H1 (cell line): ENCODE results near the gene LRRK1. TPM values are rescaled to one million over a fixed set of nuclear protein-coding genes. Genes with fewer than 3 reads are reported as not detected.

ENCODE experiments used
- CTCF ChIA-PET: fragments of 300-600 bp; sonication (Branson Sonifier 250); formaldehyde crosslinking; loops from one replicate; lab custom pipeline; 2021; ENCODE audit not compliant: partially characterized antibody; lab: Charles Lee
- POLR2A ChIA-PET: fragments of 300-600 bp; sonication (Branson Sonifier 250); formaldehyde crosslinking; loops from one replicate; lab custom pipeline; 2021; ENCODE audit warnings: inconsistent platforms; ENCODE audit not compliant: partially characterized antibody; lab: Charles Lee
- DNase-seq, 2 experiments: peaks; one replicate each; pipeline versions ENCODE4 v3.0.0 to v3.0.0-alpha.2; 2010 to 2022; ENCODE audit warnings: low spot score in 2 of 2, low read depth in 1 of 2, mixed read lengths in 1 of 2
- FAIRE-seq: peaks from 2 replicates; lab custom pipeline; 2011; peaks lifted over from hg19 to GRCh38; lab: Jason Lieb, UNC
- H2AFZ ChIP-seq: 2 replicates; pipeline ENCODE4 v1.8.1; 2012; ENCODE audit warnings: low read length, inconsistent platforms
- H2AK5ac ChIP-seq: 2 replicates; pipeline ENCODE4 v1.6.1; 2013; ENCODE audit warnings: low read depth, low read length
- H2BK120ac ChIP-seq: replicated peaks from 2 replicates; pipeline ENCODE3; 2013; ENCODE audit warnings: low read depth, low read length, inconsistent platforms
- H2BK12ac ChIP-seq: 2 replicates; pipeline ENCODE4 v1.6.1; 2013; ENCODE audit warnings: low read depth, low read length
- H2BK15ac ChIP-seq: 2 replicates; pipeline ENCODE4 v1.6.1; 2013; ENCODE audit warnings: low read length
- H2BK20ac ChIP-seq: 2 replicates; pipeline ENCODE4 v1.6.1; 2013; ENCODE audit warnings: low read length
- H2BK5ac ChIP-seq: 2 replicates; pipeline ENCODE4 v1.6.1; 2013; ENCODE audit warnings: low read depth, low read length
- H3K14ac ChIP-seq: 2 replicates; pipeline ENCODE4 v1.6.1; 2013; ENCODE audit warnings: inconsistent platforms; ENCODE audit not compliant: insufficient read length
- H3K18ac ChIP-seq: 2 replicates; pipeline ENCODE4 v1.6.1; 2013; ENCODE audit warnings: low read length; ENCODE audit errors: extremely low read depth
- H3K23ac ChIP-seq: 2 replicates; pipeline ENCODE4 v1.6.1; 2013; ENCODE audit warnings: inconsistent platforms; ENCODE audit not compliant: insufficient read length
- H3K23me2 ChIP-seq: 2 replicates; pipeline ENCODE4 v1.6.1; 2013; ENCODE audit warnings: low read depth, low read length
- H3K27ac ChIP-seq: 2 replicates; pipeline ENCODE4 v1.6.1; 2011; ENCODE audit warnings: low read depth, low read length, inconsistent platforms
- H3K27me3 ChIP-seq, 4 experiments: replicated peaks in 1 of 4; 1 replicate in 1 of 4; 2 replicates in 3 of 4; pipeline versions ENCODE4 v1.6.1 to v1.8.1; 2011 to 2013; ENCODE audit warnings: low read length in 3 of 4, mild to moderate bottlenecking in 3 of 4, inconsistent platforms in 2 of 4, mixed read lengths in 2 of 4, moderate library complexity in 1 of 4; ENCODE audit not compliant: control insufficient read depth in 3 of 4, insufficient read depth in 3 of 4; ENCODE audit errors: extremely low read depth in 1 of 4
- H3K36me3 ChIP-seq, 4 experiments: 2 replicates each; pipeline versions ENCODE4 v1.6.1 to v1.8.1; 2011 to 2013; ENCODE audit warnings: mild to moderate bottlenecking in 4 of 4, low read length in 3 of 4, moderate library complexity in 2 of 4, control low read depth in 1 of 4, inconsistent platforms in 1 of 4; ENCODE audit not compliant: insufficient read depth in 4 of 4, control insufficient read depth in 2 of 4
- H3K4ac ChIP-seq: replicated peaks from 2 replicates; pipeline ENCODE3; 2013; ENCODE audit warnings: low read length, low read depth, mixed read lengths, inconsistent platforms; ENCODE audit not compliant: insufficient read length
- H3K4me1 ChIP-seq, 4 experiments: replicated peaks in 1 of 4; 1 replicate in 1 of 4; 2 replicates in 3 of 4; pipeline versions ENCODE4 v1.6.1 to v1.8.1; 2011 to 2013; ENCODE audit warnings: low read length in 3 of 4, inconsistent platforms in 2 of 4, mixed read lengths in 1 of 4; ENCODE audit not compliant: insufficient read depth in 4 of 4, control insufficient read depth in 3 of 4
- H3K4me2 ChIP-seq, 2 experiments: 2 replicates each; pipeline versions ENCODE4 v1.6.1 to v1.8.1; 2011 to 2013; ENCODE audit warnings: low read depth in 2 of 2, low read length in 2 of 2, control low read depth in 1 of 2, inconsistent platforms in 1 of 2, mild to moderate bottlenecking in 1 of 2; ENCODE audit not compliant: insufficient read depth in 1 of 2
- H3K4me3 ChIP-seq, 4 experiments: fragments of 200-600, 300-600 bp in 1 of 4; sonication (generic), shearing (Covaris generic), sonication (Bioruptor Twin) in 1 of 4; 2 replicates each; pipeline versions ENCODE4 v1.5.1 to v1.8.1; 2011 to 2016; ENCODE audit warnings: low read length in 4 of 4, low read depth in 3 of 4, control low read depth in 2 of 4, inconsistent platforms in 2 of 4, mild to moderate bottlenecking in 2 of 4, mixed read lengths in 1 of 4, moderate library complexity in 1 of 4; ENCODE audit not compliant: insufficient read depth in 2 of 4; ENCODE audit errors: extremely low read depth in 1 of 4
- H3K56ac ChIP-seq: replicated peaks from 2 replicates; pipeline ENCODE3; 2013; ENCODE audit warnings: low read depth, mild to moderate bottlenecking, mixed read lengths, low read length, inconsistent platforms; ENCODE audit not compliant: insufficient read length
- H3K79me1 ChIP-seq: 2 replicates; pipeline ENCODE4 v1.6.1; 2013; ENCODE audit warnings: low read depth, low read length, control low read depth
- H3K79me2 ChIP-seq, 2 experiments: 2 replicates each; pipeline versions ENCODE4 v1.6.1 to v1.8.1; 2012 to 2013; ENCODE audit warnings: low read length in 2 of 2, mild to moderate bottlenecking in 2 of 2, inconsistent platforms in 1 of 2; ENCODE audit not compliant: insufficient read depth in 2 of 2, control insufficient read depth in 1 of 2
- H3K9ac ChIP-seq, 4 experiments: replicated peaks in 1 of 4; 1 replicate in 1 of 4; 2 replicates in 3 of 4; pipeline versions ENCODE4 v1.6.1 to v1.8.1; 2011 to 2013; ENCODE audit warnings: low read depth in 3 of 4, low read length in 3 of 4, control low read depth in 2 of 4, mild to moderate bottlenecking in 2 of 4, moderate library complexity in 2 of 4, inconsistent platforms in 1 of 4; ENCODE audit errors: extremely low read depth in 1 of 4
- H3K9me3 ChIP-seq, 2 experiments: 2 replicates each; pipeline versions ENCODE4 v1.6.1 to v1.8.1; 2012 to 2013; ENCODE audit warnings: mild to moderate bottlenecking in 2 of 2, moderate library complexity in 2 of 2, control low read depth in 1 of 2, inconsistent platforms in 1 of 2, low read depth in 1 of 2, low read length in 1 of 2, mixed read lengths in 1 of 2; ENCODE audit not compliant: insufficient read depth in 2 of 2
- H4K20me1 ChIP-seq, 2 experiments: replicated peaks in 1 of 2; 2 replicates each; pipeline versions ENCODE3 to v1.8.1; 2011 to 2013; ENCODE audit warnings: inconsistent platforms in 2 of 2, low read length in 2 of 2, mild to moderate bottlenecking in 1 of 2; ENCODE audit not compliant: insufficient read depth in 2 of 2, control insufficient read depth in 1 of 2
- H4K5ac ChIP-seq: 2 replicates; pipeline ENCODE4 v1.6.1; 2013; ENCODE audit warnings: low read length, low read depth, mixed read lengths, inconsistent platforms; ENCODE audit not compliant: insufficient read length
- H4K8ac ChIP-seq: 2 replicates; pipeline ENCODE4 v1.8.0; 2013; ENCODE audit warnings: mild to moderate bottlenecking, moderate library complexity, low read length, inconsistent platforms; ENCODE audit not compliant: insufficient read depth; ENCODE audit errors: extremely low read depth
- H4K91ac ChIP-seq: replicated peaks from 2 replicates; pipeline ENCODE3; 2013; ENCODE audit warnings: low read length, mixed read lengths, inconsistent platforms; ENCODE audit not compliant: insufficient read length
- BRCA1 ChIP-seq: IDR thresholded peaks from 2 replicates; pipeline ENCODE4 v1.6.1; 2012; ENCODE audit warnings: low read depth, low read length, improper control_type of control experiment
- JUN ChIP-seq: IDR thresholded peaks from 2 replicates; pipeline ENCODE4 v1.6.1; 2011; ENCODE audit warnings: low read depth, mild to moderate bottlenecking, improper control_type of control experiment, low read length
- POLR2AphosphoS5 ChIP-seq: IDR thresholded peaks from 2 replicates; pipeline ENCODE4 v1.6.1; 2011; ENCODE audit warnings: low read depth, low read length
- SP1 ChIP-seq: IDR thresholded peaks from 2 replicates; pipeline ENCODE4 v1.6.1; 2011; ENCODE audit warnings: low read depth, low read length
- SUZ12 ChIP-seq: fragments of 200-600 bp; sonication (generic); IDR thresholded peaks from 2 replicates; pipeline ENCODE4 v1.6.1; 2012; ENCODE audit warnings: mild to moderate bottlenecking, inconsistent platforms, low read length, moderate library complexity, mixed read lengths
- WGBS, 2 experiments: shearing (Covaris generic) in 1 of 2; methylation state at CpG; one replicate each; pipeline versions ENCODE4 v1.1.6 to v1.1.7; 2013 to 2015; ENCODE audit warnings: low lambda C conversion rate in 2 of 2, mixed read lengths in 2 of 2, inconsistent platforms in 1 of 2, low coverage in 1 of 2, missing lambda C conversion rate in 1 of 2; ENCODE audit not compliant: insufficient replicate concordance in 2 of 2, insufficient coverage in 1 of 2, insufficient read length in 1 of 2; ENCODE audit errors: extremely low coverage in 1 of 2, missing lambda C conversion rate in 1 of 2; 5-methylcytosine and 5-hydroxymethylcytosine counted together
- polyA plus RNA-seq, 7 experiments: library from polyadenylated mRNA; depleted of rRNA in 3 of 7; stranded (reverse) in 5 of 7; unstranded in 2 of 7; fragments of >200 nt in 5 of 7; fragments of 200-250 nt in 2 of 7; gene quantifications; 1 replicate in 5 of 7; 2 replicates in 1 of 7; 4 replicates in 1 of 7; pipeline versions ENCODE4 v1.2.1 to v1.2.3, GENCODE V29; 2011 to 2013; ENCODE audit warnings: missing spikeins in 2 of 7, mixed read lengths in 2 of 7
- total RNA-seq: library from RNA; stranded (reverse); fragmentation: NEBNext Ultra II Directional; extraction: Animal tissue kit (Norgen Biotek cat#: 25700); gene quantifications from 2 replicates; pipeline ENCODE4 v1.2.1, GENCODE V29; 2021

LRRK1 gene
- total and polyA plus RNA-seq, 2 of the 8 experiments (the other 6 are each of a cell fraction or from before 2014, with no cell fraction given), result 1.2 to 3.6 TPM

GRCh38 chr15:100878648-100879047, 40.5 kb upstream of the LRRK1 start:
- H3K36me3 ChIP-seq, result no peaks in the 10 kb centered on the region; a peak in 1 of 8 replicates
- peak overlapping the region in 3 of 4 experiments; percentile 36 to 59 (median 38); a peak in 7 of 8 replicates for H3K4me3 ChIP-seq
- no peak overlapping the region for H2AK5ac ChIP-seq
- peaks cover 0 to 13% (median 8%) of the 10 kb centered on the region in 4 experiments; a peak in 5 of 7 replicates for H3K4me1 ChIP-seq
- no peaks in the 10 kb centered on the region for H3K9me3 ChIP-seq
- no peak overlapping the region for H3K56ac ChIP-seq
- H2BK12ac ChIP-seq, result no peak overlapping the region
- no peak overlapping the region for H3K18ac ChIP-seq
- H3K23me2 ChIP-seq, result peaks cover 12% of the 10 kb centered on the region; the same call in 1 of the 2 replicates
- H4K5ac ChIP-seq, result no peak overlapping the region
- no peak overlapping the region for H4K8ac ChIP-seq
- no peak overlapping the region for H2AFZ ChIP-seq
- no peaks in the 10 kb centered on the region for H3K79me1 ChIP-seq
- no peak overlapping the region for H3K14ac ChIP-seq
- H3K79me2 ChIP-seq, result no peaks in the 10 kb centered on the region
- no peaks in the 10 kb centered on the region for H4K20me1 ChIP-seq
- DNase-seq, result no peak
- H2BK5ac ChIP-seq, result 0 out of 2 replicates have a peak overlapping the region, but pooled peaks have one; percentile 2
- no peak overlapping the region for H2BK120ac ChIP-seq
- no peak for TF ChIP-seq BRCA1
- TF ChIP-seq SUZ12, result peak; percentile 48
- no peak for TF ChIP-seq SP1
- TF ChIP-seq POLR2AphosphoS5, result no peak
- TF ChIP-seq JUN, result no peak
- no peak overlapping the region for H2BK20ac ChIP-seq
- peaks cover 16 to 52% (median 48%) of the 10 kb centered on the region in 4 experiments for H3K27me3 ChIP-seq
- WGBS, 2 experiments, result 11% methylated on average over 12 of the region's 12 CpGs; no CpG with 5 or more reads in 1 of the 2 experiments
- H2BK15ac ChIP-seq, result no peak overlapping the region
- H3K23ac ChIP-seq, result no peak overlapping the region
- peak overlapping the region; percentile 64 to 79 for H3K4me2 ChIP-seq
- CTCF ChIA-PET, result interaction anchor here (0.9 to 5.3 kb wide), 10 partner anchors 10 to 540 kb away, joined by 3 to 34 read pairs (median 7); partner anchors contain the start of gene LRRK1
- H3K9ac ChIP-seq, result no peak overlapping the region
- no peak overlapping the region for H3K4ac ChIP-seq
- H4K91ac ChIP-seq, result no peak overlapping the region
- POLR2A ChIA-PET, result no interaction called here
- FAIRE-seq, result peak; percentile 7
- H3K27ac ChIP-seq, result no peak overlapping the region
